ENCODE measurements around the gene ACBD6.

ACBD6 gene

GRCh38 chr1:180311011-180311730 is 191.2 kb downstream of the ACBD6 start:
- FAIRE-seq, result no peak

GRCh38 chr1:180310095-180310494 is 192.3 kb downstream of the ACBD6 start:
- no peak for DNase-seq (ENCODE audit: insufficient read length, low spot score)
- no peak for FAIRE-seq

More at GRCh38 chr1:180311011-180311730, 191.2 kb downstream of the ACBD6 start:
- DNase-seq (ENCODE audit: insufficient read length, low spot score), result no peak

- DNase-seq (ENCODE audit: insufficient read length, low spot score), result no peak
- FAIRE-seq, result no peak
These were observed 193.0 kb downstream of the ACBD6 start for GRCh38 chr1:180309338-180309737.

DNA sequence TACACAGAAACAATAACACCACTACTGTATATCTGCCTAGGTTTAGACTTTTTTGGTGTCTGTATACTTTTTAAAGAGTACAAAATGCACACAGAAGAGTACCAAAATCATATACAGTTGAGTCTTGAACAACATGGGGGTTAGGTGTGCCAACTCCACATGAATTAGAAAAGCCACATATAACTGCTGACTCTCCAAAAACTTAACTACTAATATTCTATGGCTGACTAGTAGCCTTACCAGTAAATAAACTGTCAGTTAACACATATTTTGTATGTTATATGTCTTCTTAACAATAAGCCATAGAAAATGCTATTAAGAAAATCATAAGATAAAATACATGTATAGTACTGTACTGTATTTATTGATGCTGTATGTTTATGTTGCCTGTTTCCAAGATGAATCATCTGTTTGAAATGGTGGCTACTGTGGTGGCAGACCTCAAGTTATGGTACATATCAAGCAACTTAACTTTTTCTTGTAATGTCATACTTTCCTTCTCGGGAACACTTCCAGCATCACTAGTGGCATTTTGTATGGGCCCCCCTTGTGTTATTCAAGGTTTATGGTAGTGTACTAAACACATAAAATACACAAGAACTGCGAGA is 201.1 kb downstream of the ACBD6 start:
- DNase-seq (ENCODE audit: insufficient read length, low spot score), result no peak

GRCh38 chr1:180299479-180300221 is 202.7 kb downstream of the ACBD6 start:
- FAIRE-seq, result no peak

More for the DNA sequence above, 201.1 kb downstream of the ACBD6 start:
- no peak for FAIRE-seq

GRCh38 chr1:180295999-180296398 is 206.4 kb downstream of the ACBD6 start:
- DNase-seq (ENCODE audit: insufficient read length, low spot score) (no peak), FAIRE-seq (peak; percentile 40)

More at GRCh38 chr1:180299479-180300221, 202.7 kb downstream of the ACBD6 start:
- no peak for DNase-seq (ENCODE audit: insufficient read length, low spot score)

DNA sequence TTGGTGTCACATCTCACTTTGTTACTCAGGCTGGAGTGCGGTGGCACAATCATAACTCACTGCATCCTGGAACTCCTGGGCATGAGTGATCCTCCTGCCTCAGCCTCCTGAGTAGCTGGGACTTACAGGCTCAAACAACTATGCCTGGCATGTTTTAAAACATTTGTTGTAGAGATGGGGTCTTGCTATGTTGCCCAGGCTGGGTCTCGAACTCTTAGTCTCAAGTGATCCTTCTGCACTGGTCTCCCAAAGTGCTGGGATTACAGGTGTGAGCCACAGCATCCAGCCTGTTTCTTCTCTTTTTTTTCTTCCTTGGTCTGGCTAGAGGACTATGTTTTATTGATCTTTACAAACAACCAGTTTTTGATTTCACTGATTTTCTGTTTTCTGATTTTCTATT is 207.7 kb downstream of the ACBD6 start:
- DNase-seq (ENCODE audit: insufficient read length, low spot score), result no peak
- no peak for FAIRE-seq

DNA sequence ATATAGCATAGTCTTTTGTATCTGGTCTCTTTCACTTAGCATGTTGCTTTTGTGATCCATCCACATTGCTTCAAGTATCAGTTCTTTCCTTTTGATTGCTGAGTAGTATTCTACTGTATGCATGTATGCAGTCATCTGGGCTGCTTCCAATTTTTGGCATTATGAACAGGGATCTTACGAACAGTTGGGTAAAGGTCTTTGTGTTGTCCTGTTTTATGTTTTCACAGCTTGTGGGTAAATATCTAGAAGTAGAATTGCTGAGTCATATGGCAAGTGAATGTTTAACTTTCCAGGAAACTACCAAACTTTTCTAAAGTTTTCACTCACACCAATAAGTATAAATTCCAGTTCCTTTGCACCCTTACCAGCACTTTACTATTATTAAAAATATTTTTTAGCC is 211.4 kb downstream of the ACBD6 start:
- FAIRE-seq (no peak), DNase-seq (ENCODE audit: insufficient read length, low spot score) (no peak)

- DNase-seq (ENCODE audit: insufficient read length, low spot score) (no peak), FAIRE-seq (no peak)
These were observed 211.9 kb downstream of the ACBD6 start for GRCh38 chr1:180290265-180291001.

- FAIRE-seq, result no peak
These were observed 213.4 kb downstream of the ACBD6 start for GRCh38 chr1:180288940-180289339.

GRCh38 chr1:180287988-180288705 is 214.2 kb downstream of the ACBD6 start:
- DNase-seq (ENCODE audit: insufficient read length, low spot score), result no peak
- no peak for FAIRE-seq

More at GRCh38 chr1:180288940-180289339, 213.4 kb downstream of the ACBD6 start:
- no peak for DNase-seq (ENCODE audit: insufficient read length, low spot score)

DNA sequence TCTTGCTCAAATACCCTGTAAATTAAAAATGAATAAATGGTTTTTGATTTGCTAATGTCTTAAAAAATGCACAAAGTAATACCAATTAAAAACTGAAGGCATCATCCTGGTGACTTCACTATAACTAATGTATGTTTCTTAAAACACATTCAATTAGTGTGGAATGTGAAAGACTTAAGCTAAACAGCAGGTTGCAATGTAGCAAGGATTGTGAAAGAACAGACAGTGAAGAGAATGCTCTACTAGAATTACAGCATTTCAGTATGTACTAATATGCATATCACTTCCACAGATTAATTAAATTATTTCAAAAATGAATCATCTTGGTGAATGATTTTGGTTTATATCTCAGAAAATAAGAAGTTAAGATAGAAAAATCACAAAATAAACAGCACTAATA is 216.0 kb downstream of the ACBD6 start:
- FAIRE-seq, result peak; percentile 54
- DNase-seq (ENCODE audit: insufficient read length, low spot score), result no peak

DNA sequence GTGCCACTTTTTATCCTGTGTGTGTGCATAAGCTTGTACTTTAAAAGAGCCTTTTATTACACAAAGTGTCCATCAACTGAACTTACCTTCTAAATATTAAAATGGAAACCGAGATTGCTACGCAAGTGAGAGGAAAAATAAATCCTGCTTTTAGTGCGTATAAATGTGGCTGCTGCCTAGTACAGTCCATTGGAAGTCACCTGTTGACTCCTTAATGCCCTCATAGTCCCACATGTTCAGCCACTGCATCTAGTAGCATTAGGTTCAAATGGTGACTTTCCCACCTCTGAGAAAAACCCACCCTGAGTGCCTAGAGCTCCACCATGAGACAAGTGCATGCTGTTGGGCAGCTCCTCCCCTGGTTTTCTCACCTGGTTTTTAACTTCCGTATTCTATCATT is 219.3 kb downstream of the ACBD6 start:
- FAIRE-seq (no peak), DNase-seq (ENCODE audit: insufficient read length, low spot score) (no peak)

DNA sequence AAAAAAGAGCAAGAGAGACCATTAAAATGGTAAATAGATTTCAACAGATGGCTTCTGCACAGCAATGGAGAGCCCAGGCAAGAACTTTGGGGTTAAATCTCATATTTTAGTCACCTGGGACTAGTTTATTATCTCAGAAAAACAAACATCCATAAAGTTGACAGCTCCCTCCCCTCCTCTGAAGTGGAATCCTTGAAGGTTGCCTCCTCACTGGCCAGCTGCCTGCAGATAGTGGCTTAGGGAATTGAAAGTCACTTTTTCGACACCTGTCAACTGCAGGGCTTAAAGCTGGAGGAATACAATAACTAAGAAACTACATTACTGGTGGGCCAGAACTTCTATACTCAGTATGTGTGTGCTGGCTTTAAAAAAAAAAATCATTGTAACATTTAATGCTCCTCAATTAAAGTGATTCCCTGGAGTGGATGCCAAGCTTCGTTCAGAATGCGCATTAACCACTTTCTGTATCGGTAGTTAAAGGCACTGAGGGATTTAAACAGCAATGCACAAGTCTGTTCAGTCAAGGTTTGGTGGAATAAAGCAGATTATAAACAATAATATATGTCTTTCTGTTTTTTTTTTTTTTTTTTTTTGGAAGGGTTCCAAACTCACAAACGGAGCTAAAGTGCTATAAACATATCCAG is 219.9 kb downstream of the ACBD6 start:
- no peak for DNase-seq (ENCODE audit: insufficient read length, low spot score)
- FAIRE-seq, result no peak

GRCh38 chr1:180281490-180281889 is 220.9 kb downstream of the ACBD6 start:
- DNase-seq (ENCODE audit: insufficient read length, low spot score) (no peak), FAIRE-seq (no peak)

- DNase-seq (ENCODE audit: insufficient read length, low spot score), result no peak
- no peak for FAIRE-seq
These were observed 221.8 kb downstream of the ACBD6 start for GRCh38 chr1:180280617-180281016.

GRCh38 chr1:180279651-180280050 is 222.7 kb downstream of the ACBD6 start:
- DNase-seq (ENCODE audit: insufficient read length, low spot score) (no peak), FAIRE-seq (no peak)

- FAIRE-seq, result no peak
- no peak for DNase-seq (ENCODE audit: insufficient read length, low spot score)
These were observed 223.6 kb downstream of the ACBD6 start for GRCh38 chr1:180278596-180279395.

GRCh38 chr1:180278194-180278515 is 224.2 kb downstream of the ACBD6 start:
- FAIRE-seq (no peak), DNase-seq (ENCODE audit: insufficient read length, low spot score) (no peak)

Measured in GM19239 (cell line).